Hepatocyte (in vitro differentiated cells): ENCODE measurements around the gene NDRG2. TPM values are rescaled to one million over a fixed set of nuclear protein-coding genes. Genes with fewer than 3 reads are reported as not detected.

ENCODE experiments used
- DNase-seq: peaks from one replicate; pipeline ENCODE4 v3.0.0-alpha.2; 2016; ENCODE audit warnings: low spot score
- H2AFZ ChIP-seq: fragments of 200-600 bp; sonication (generic); 2 replicates; pipeline ENCODE4 v1.6.0; 2016; ENCODE audit warnings: antibody characterized with exemption, mild to moderate bottlenecking
- H3K27ac ChIP-seq: fragments of 200-600 bp; sonication (generic); 2 replicates; pipeline ENCODE4 v1.5.1; 2016; ENCODE audit warnings: mild to moderate bottlenecking
- H3K27me3 ChIP-seq: fragments of 200-600 bp; sonication (generic); 2 replicates; pipeline ENCODE4 v1.6.1; 2016
- H3K36me3 ChIP-seq: fragments of 200-600 bp; sonication (generic); replicated peaks from 2 replicates; pipeline ENCODE4 v1.5.1; 2016; ENCODE audit warnings: low read depth; ENCODE audit not compliant: insufficient read depth
- H3K4me1 ChIP-seq: fragments of 200-600 bp; sonication (generic); 2 replicates; pipeline ENCODE4 v1.5.1; 2016; ENCODE audit warnings: mild to moderate bottlenecking, moderate library complexity; ENCODE audit not compliant: insufficient read depth
- H3K4me2 ChIP-seq: fragments of 200-600 bp; sonication (generic); 2 replicates; pipeline ENCODE4 v1.6.0; 2016
- H3K4me3 ChIP-seq: fragments of 200-600 bp; sonication (generic); 2 replicates; pipeline ENCODE4 v1.5.1; 2016; ENCODE audit warnings: mild to moderate bottlenecking
- H3K79me2 ChIP-seq: fragments of 200-600 bp; sonication (generic); 2 replicates; pipeline ENCODE4 v1.6.0; 2017; ENCODE audit warnings: mild to moderate bottlenecking
- H3K9me2 ChIP-seq: fragments of 200-600 bp; sonication (generic); replicated peaks from 2 replicates; pipeline ENCODE4 v1.6.0; 2017; ENCODE audit warnings: mild to moderate bottlenecking; ENCODE audit not compliant: insufficient read depth
- H3K9me3 ChIP-seq: fragments of 200-600 bp; sonication (generic); 2 replicates; pipeline ENCODE4 v1.5.1; 2016; ENCODE audit warnings: low read depth, mild to moderate bottlenecking
- H4K20me1 ChIP-seq: fragments of 200-600 bp; sonication (generic); 2 replicates; pipeline ENCODE4 v1.6.0; 2016; ENCODE audit warnings: mild to moderate bottlenecking; ENCODE audit not compliant: insufficient read depth, poor library complexity, severe bottlenecking
- CTCF ChIP-seq: fragments of 200-600 bp; sonication (generic); IDR thresholded peaks from 2 replicates; pipeline ENCODE4 v1.5.1; 2016; ENCODE audit warnings: antibody characterized with exemption, mild to moderate bottlenecking; ENCODE audit not compliant: poor library complexity
- EZH2 ChIP-seq: fragments of 200-600 bp; sonication (generic); IDR thresholded peaks from 2 replicates; pipeline ENCODE4 v1.6.1; 2016; ENCODE audit warnings: antibody characterized with exemption, mild to moderate bottlenecking, borderline replicate concordance
- EZH2phosphoT487 ChIP-seq: fragments of 200-600 bp; sonication (generic); IDR thresholded peaks from one replicate; pipeline ENCODE4 v1.6.1; 2018; ENCODE audit warnings: antibody characterized with exemption, mild to moderate bottlenecking, low read depth, moderate library complexity; ENCODE audit not compliant: unreplicated experiment, severe bottlenecking
- WGBS: methylation state at CpG from one replicate; pipeline ENCODE4 v1.1.6; 2016; ENCODE audit warnings: low lambda C conversion rate; ENCODE audit errors: missing lambda C conversion rate; 5-methylcytosine and 5-hydroxymethylcytosine counted together
- polyA plus RNA-seq: library from polyadenylated mRNA; unstranded; fragments of >200 nt; fragmentation: Nextera tagmentation; extraction: Ambion mirVana; gene quantifications from 2 replicates; pipeline ENCODE4 v1.2.1, GENCODE V29; 2016
- total RNA-seq: library from RNA; depleted of rRNA; stranded (reverse); fragments of >200 nt; gene quantifications from 2 replicates; pipeline ENCODE4 v1.2.3, GENCODE V29; 2014

The NDRG2 gene
- total and polyA plus RNA-seq, 2 experiments from 2014 or later = 92.0 to 108 TPM

DNA sequence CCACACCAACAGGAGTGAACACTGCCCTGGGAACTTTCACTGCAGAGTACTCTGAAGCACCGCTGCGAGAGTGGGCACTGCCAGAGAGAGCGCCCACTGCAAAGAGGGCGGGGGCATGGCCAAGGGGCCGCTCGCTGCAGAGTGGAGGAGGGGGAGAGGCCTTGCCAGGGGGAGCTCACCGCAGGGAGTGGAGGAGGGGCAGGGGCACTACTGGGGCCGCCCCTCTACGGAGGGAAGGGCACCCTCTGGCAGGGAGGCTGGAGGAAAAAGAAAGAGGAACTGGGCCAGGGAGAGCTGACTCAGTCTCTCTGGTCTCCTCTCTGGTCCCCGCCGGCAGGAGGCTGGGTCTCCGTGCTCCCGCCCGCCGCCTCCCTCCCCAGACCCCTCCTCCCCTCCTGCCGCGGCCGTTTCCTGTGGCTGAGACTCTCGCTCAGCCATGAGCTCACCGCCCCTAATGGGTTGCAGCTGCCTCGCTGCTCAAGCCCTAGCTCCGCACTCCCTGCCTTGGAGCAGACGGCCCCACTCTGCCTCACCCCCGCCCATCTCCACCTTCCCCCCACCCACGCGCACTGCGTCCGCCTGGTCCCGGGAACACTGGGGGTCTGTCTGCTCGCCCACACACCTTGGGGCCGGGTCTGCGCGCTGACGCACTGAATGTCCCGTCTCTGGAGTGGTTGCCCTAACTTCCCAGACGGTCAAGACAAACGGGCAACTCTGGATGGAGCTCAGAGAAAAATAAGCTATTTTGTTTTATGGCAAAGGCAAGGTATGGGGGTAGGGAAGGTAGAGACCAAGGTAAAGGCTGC, 46.6 kb upstream of the NDRG2 start:
- Histone ChIP-seq H3K27me3 (no peaks in the 10 kb centered on the region), H3K4me1 (peaks cover 16% of the 10 kb centered on the region), H3K4me3 (peak overlapping the region; percentile 99), H3K79me2 (peaks cover 27% of the 10 kb centered on the region), H3K9me2 (no peaks in the 10 kb centered on the region), H2AFZ (peak overlapping the region; percentile 93), H4K20me1 (peaks cover 5% of the 10 kb centered on the region), H3K36me3 (no peaks in the 10 kb centered on the region), H3K27ac (peak overlapping the region; percentile 96), H3K4me2 (peak overlapping the region; percentile 92), H3K9me3 (no peaks in the 10 kb centered on the region)
- peak; percentile 93 for DNase-seq
- TF ChIP-seq EZH2phosphoT487 (no peak), CTCF (no peak), EZH2 (no peak)
- under 1% methylated on average over 22 of the region's 37 CpGs for WGBS

DNA sequence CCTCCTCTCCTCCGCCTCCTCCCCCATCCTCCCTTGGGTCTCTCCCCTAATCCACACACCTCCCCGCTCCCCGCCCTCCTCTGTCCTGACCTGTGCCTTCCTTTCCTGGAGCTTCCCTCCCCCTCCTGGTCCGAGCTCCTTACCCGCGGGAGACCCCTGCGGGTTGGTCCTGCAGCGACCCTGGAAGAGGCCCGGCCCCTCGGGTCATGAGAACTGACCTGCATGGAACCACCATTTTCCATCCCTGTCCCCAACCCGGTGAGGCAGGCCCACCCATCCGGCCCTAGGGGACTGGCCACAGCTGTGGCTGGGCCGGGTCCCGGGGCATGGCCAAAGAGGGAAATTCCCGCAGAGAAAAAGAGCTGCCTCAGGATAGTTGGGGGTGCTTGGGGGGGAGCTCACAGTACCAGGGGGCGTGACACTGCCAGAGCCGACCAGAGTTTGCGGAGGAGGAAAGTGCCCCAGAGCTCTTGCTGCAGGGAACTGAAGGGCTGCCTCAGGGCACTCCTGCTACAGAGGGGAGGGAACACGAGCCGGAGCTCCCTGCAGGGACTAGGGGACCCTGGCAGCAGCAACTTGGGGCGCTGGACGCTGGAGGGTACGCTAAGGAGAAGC, 45.9 kb upstream of the NDRG2 start:
- Histone ChIP-seq H3K27me3 (no peaks in the 10 kb centered on the region), H3K4me3 (peak overlapping the region; percentile 99), H3K9me3 (no peaks in the 10 kb centered on the region), H3K27ac (peak overlapping the region; percentile 96), H3K9me2 (no peaks in the 10 kb centered on the region), H4K20me1 (peaks cover 5% of the 10 kb centered on the region), H3K79me2 (peaks cover 27% of the 10 kb centered on the region), H3K36me3 (no peaks in the 10 kb centered on the region), H3K4me2 (peak overlapping the region; percentile 92), H2AFZ (peak overlapping the region; percentile 93), H3K4me1 (peaks cover 16% of the 10 kb centered on the region)
- no peak for TF ChIP-seq EZH2
- no peak for TF ChIP-seq EZH2phosphoT487
- TF ChIP-seq CTCF = no peak
- DNase-seq = peak; percentile 64
- 2% methylated on average over 22 of the region's 23 CpGs for WGBS

- peak within 1 kb of the TSS; percentile 92 for H3K4me2 ChIP-seq
- peaks cover 27% of the 10 kb centered on the region for H3K79me2 ChIP-seq
- TF ChIP-seq CTCF = no peak
- no peak for TF ChIP-seq EZH2
- TF ChIP-seq EZH2phosphoT487 = no peak
- WGBS = no CpG with 5 or more reads among the region's 63 CpGs
- peak within 1 kb of the TSS; percentile 93 for H2AFZ ChIP-seq
- no peaks in the 10 kb centered on the region for H3K9me3 ChIP-seq
- no peaks in the 10 kb centered on the region for H3K27me3 ChIP-seq
- peak within 1 kb of the TSS; percentile 96 for H3K27ac ChIP-seq
- peaks cover 5% of the 10 kb centered on the region for H4K20me1 ChIP-seq
- H3K4me3 ChIP-seq = peak within 1 kb of the TSS; percentile 99
- peaks cover 16% of the 10 kb centered on the region for H3K4me1 ChIP-seq
- no peaks in the 10 kb centered on the region for H3K36me3 ChIP-seq
- peak; percentile 85 for DNase-seq
- H3K9me2 ChIP-seq = no peaks in the 10 kb centered on the region
These were observed 45.3 kb upstream of the NDRG2 start, which contains the start of gene ARHGEF40 for GRCh38 chr14:21070083-21070609. Gene ARHGEF40 (plus strand): TSS chr14:21070304. CDS start chr14:21070397, 93 bp downstream.
